Esophagus muscularis mucosa (tissue), 3 donors: ENCODE data around the gene ADAM10.

Source experiments
- POLR2A ChIP-seq: fragments of 450-650 bp; IDR thresholded peaks from one replicate; pipeline ENCODE4 v1.6.1; 2017; ENCODE audit warnings: antibody characterized with exemption, moderate library complexity, mild to moderate bottlenecking, low read depth
- POLR2AphosphoS5 ChIP-seq, 2 donors: sonication (generic); formaldehyde crosslinking; IDR thresholded peaks; one replicate each; pipeline ENCODE4 v1.6.1; 2017; ENCODE audit warnings: antibody characterized with exemption in 2 of 2
- TF ChIP-seq, protein P1 (sequence below), 3 experiments: fragments of 200-600 bp in 2 of 3; fragments of 450-650 bp in 1 of 3; sonication (generic) in 2 of 3; IDR thresholded peaks; one replicate each; pipeline ENCODE4 v1.5.1; 2017 to 2019; ENCODE audit warnings: antibody characterized with exemption in 3 of 3, mild to moderate bottlenecking in 2 of 3, moderate library complexity in 1 of 3

DNA sequence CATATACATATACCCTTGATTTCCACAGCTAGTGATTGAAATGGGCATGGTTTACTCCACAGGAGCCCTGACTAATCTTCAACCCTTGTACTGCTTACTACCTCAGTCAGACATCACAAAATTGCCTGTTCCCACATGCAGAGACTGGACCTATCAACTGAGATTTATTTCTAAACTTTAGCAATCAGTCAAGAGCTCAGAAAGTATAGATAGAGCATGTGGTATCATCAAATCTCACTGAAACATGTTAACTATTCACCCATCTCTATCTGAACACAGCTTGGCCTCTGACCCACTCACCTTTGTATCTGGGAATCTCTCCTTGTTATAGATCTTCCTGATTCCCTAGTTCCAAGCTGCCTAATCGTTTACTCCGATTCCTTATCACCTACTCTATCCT lies 14.6 kb downstream of the ADAM10 start:
- TF ChIP-seq POLR2A (no peak), POLR2AphosphoS5 (IDR thresholded peaks at IDR 0.05) (no peak)
- TF ChIP-seq, protein P1, sequence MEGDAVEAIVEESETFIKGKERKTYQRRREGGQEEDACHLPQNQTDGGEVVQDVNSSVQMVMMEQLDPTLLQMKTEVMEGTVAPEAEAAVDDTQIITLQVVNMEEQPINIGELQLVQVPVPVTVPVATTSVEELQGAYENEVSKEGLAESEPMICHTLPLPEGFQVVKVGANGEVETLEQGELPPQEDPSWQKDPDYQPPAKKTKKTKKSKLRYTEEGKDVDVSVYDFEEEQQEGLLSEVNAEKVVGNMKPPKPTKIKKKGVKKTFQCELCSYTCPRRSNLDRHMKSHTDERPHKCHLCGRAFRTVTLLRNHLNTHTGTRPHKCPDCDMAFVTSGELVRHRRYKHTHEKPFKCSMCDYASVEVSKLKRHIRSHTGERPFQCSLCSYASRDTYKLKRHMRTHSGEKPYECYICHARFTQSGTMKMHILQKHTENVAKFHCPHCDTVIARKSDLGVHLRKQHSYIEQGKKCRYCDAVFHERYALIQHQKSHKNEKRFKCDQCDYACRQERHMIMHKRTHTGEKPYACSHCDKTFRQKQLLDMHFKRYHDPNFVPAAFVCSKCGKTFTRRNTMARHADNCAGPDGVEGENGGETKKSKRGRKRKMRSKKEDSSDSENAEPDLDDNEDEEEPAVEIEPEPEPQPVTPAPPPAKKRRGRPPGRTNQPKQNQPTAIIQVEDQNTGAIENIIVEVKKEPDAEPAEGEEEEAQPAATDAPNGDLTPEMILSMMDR (IDR thresholded peaks at IDR 0.05), result no peak
